RWPE2 (cell line): ENCODE measurements around the gene UBE2J2.

ENCODE experiments used
- ATAC-seq: fragments of 200-7000 bp; cut with Tn5 transposase; 3 replicates; pipeline ENCODE4 v1.9.1; 2021; ENCODE audit warnings: low read depth
- DNase-seq: peaks from one replicate; pipeline ENCODE4 v3.0.0-alpha.2; 2020; ENCODE audit warnings: low spot score
- H3K27ac ChIP-seq: fragments of 450-650 bp; 2 replicates; pipeline ENCODE4 v1.5.1; 2017; ENCODE audit warnings: mild to moderate bottlenecking; ENCODE audit not compliant: poor library complexity, severe bottlenecking
- H3K27me3 ChIP-seq: fragments of 250-450 bp; sonication (Bioruptor Pico); 2 replicates; pipeline ENCODE4 v1.5.1; 2021; ENCODE audit warnings: mild to moderate bottlenecking, moderate library complexity; ENCODE audit not compliant: insufficient read depth, poor library complexity, severe bottlenecking
- H3K36me3 ChIP-seq: fragments of 250-450 bp; sonication (Bioruptor Pico); 2 replicates; pipeline ENCODE4 v1.5.1; 2020; ENCODE audit warnings: low read depth, mild to moderate bottlenecking, moderate library complexity
- H3K4me1 ChIP-seq: fragments of 250-450 bp; sonication (Bioruptor Pico); 2 replicates; pipeline ENCODE4 v1.5.1; 2021; ENCODE audit warnings: mild to moderate bottlenecking, moderate library complexity; ENCODE audit not compliant: insufficient read depth, poor library complexity, severe bottlenecking
- H3K4me3 ChIP-seq: fragments of 250-450 bp; sonication (Bioruptor Pico); 2 replicates; pipeline ENCODE4 v1.5.1; 2021; ENCODE audit warnings: mild to moderate bottlenecking, moderate library complexity; ENCODE audit not compliant: severe bottlenecking
- H3K9me3 ChIP-seq: fragments of 250-450 bp; sonication (Bioruptor Pico); 2 replicates; pipeline ENCODE4 v1.5.1; 2021; ENCODE audit warnings: mild to moderate bottlenecking, moderate library complexity; ENCODE audit not compliant: severe bottlenecking
- CTCF ChIP-seq: fragments of 450-650 bp; IDR thresholded peaks from one replicate; pipeline ENCODE4 v1.5.1; 2017; ENCODE audit warnings: mild to moderate bottlenecking, moderate library complexity; ENCODE audit not compliant: poor library complexity, severe bottlenecking

The UBE2J2 gene

GRCh38 chr1:1312450-1313314 is 39.0 kb upstream of the UBE2J2 start:
- no peak for DNase-seq
- TF ChIP-seq CTCF = no peak
- no peak for ATAC-seq
- Histone ChIP-seq H3K27ac (no peak overlapping the region), H3K36me3 (peaks cover 73% of the 10 kb centered on the region), H3K4me3 (no peak overlapping the region), H3K27me3 (no peaks in the 10 kb centered on the region), H3K4me1 (no peaks in the 10 kb centered on the region), H3K9me3 (no peaks in the 10 kb centered on the region)

GRCh38 chr1:1311107-1312104 is 37.8 kb upstream of the UBE2J2 start:
- H3K4me1 ChIP-seq = peaks cover under 1% of the 10 kb centered on the region
- DNase-seq (no peak), ATAC-seq (no peak)
- peaks cover 60% of the 10 kb centered on the region for H3K36me3 ChIP-seq
- no peaks in the 10 kb centered on the region for H3K9me3 ChIP-seq
- H3K4me3 ChIP-seq = no peak overlapping the region
- H3K27me3 ChIP-seq = no peaks in the 10 kb centered on the region
- TF ChIP-seq CTCF = no peak
- no peak overlapping the region for H3K27ac ChIP-seq

GRCh38 chr1:1310476-1311053 is 36.9 kb upstream of the UBE2J2 start:
- Histone ChIP-seq H3K9me3 (no peaks in the 10 kb centered on the region), H3K27me3 (no peaks in the 10 kb centered on the region), H3K4me1 (peaks cover 7% of the 10 kb centered on the region), H3K4me3 (no peak overlapping the region), H3K27ac (peak overlapping the region; percentile 89), H3K36me3 (peaks cover 54% of the 10 kb centered on the region)
- TF ChIP-seq CTCF = no peak
- no peak for DNase-seq
- ATAC-seq = no peak

- Histone ChIP-seq H3K9me3 (no peaks in the 10 kb centered on the region), H3K27me3 (no peaks in the 10 kb centered on the region), H3K36me3 (peaks cover 50% of the 10 kb centered on the region), H3K27ac (peak overlapping the region; percentile 89), H3K4me3 (peak overlapping the region; percentile 86), H3K4me1 (peaks cover 11% of the 10 kb centered on the region)
- peak; percentile 8 for TF ChIP-seq CTCF
- no peak for ATAC-seq
- no peak for DNase-seq
These were observed 36.4 kb upstream of the UBE2J2 start for GRCh38 chr1:1310109-1310385.
